ENCODE results near the gene AHCYL2. TPM values are rescaled to one million over a fixed set of nuclear protein-coding genes. Genes with fewer than 3 reads are reported as not detected.

Gene AHCYL2
- total and polyA plus RNA-seq, 2 experiments from 2014 or later: 7.8 to 29.4 TPM

- TF ChIP-seq ZNF462 (CRISPR knock-in tag; IDR thresholded peaks at IDR 0.05) (no peak), JUNB (IDR thresholded peaks at IDR 0.05; ENCODE audit: unreplicated experiment) (no peak), ETS1 (IDR thresholded peaks at IDR 0.05) (no peak), EZH2phosphoT487 (IDR thresholded peaks at IDR 0.05; ENCODE audit: unreplicated experiment) (no peak), ZNF331 (CRISPR knock-in tag; IDR thresholded peaks at IDR 0.05; ENCODE audit: low read depth) (no peak)
These were observed 131.3 kb downstream of the AHCYL2 start (continued) for GRCh38 chr7:129356176-129356575.

- no peaks in the 10 kb centered on the region for H4K20me1 ChIP-seq (replicated peaks; ENCODE audit: insufficient read depth)
- no peaks in the 10 kb centered on the region for H3K27me3 ChIP-seq (ENCODE audit: insufficient read depth)
- Mint-ChIP-seq H3K4me3 (no peak overlapping the region), H3K9me3 (no peaks in the 10 kb centered on the region), H3K27ac (no peak overlapping the region), H3K27me3 (ENCODE audit: insufficient read depth, low read depth, poor library complexity) (peaks cover 6% of the 10 kb centered on the region), H3K36me3 (ENCODE audit: low read depth) (no peaks in the 10 kb centered on the region), H3K4me1 (no peaks in the 10 kb centered on the region)
- no peak for DNase-seq (ENCODE audit: low spot score)
- no peaks in the 10 kb centered on the region for H3K4me1 ChIP-seq (ENCODE audit: insufficient read depth)
- no peak overlapping the region for H3K4me2 ChIP-seq
- H3K27ac ChIP-seq (ENCODE audit: low read depth): no peak overlapping the region
- ATAC-seq: no peak
- H3K4me3 ChIP-seq: no peak overlapping the region
- no peak for TF ChIP-seq ZNF114 (CRISPR knock-in tag; IDR thresholded peaks at IDR 0.05)
- no peak for TF ChIP-seq EZH2phosphoT487 (IDR thresholded peaks at IDR 0.05; ENCODE audit: unreplicated experiment)
- TF ChIP-seq NANOG (IDR thresholded peaks at IDR 0.05; ENCODE audit: borderline replicate concordance): no peak
- TF ChIP-seq ZNF462 (CRISPR knock-in tag; IDR thresholded peaks at IDR 0.05): no peak
- no peak overlapping the region for H2AFZ ChIP-seq
- no peaks in the 10 kb centered on the region for H3F3A ChIP-seq (replicated peaks; ENCODE audit: low read depth)
- no peaks in the 10 kb centered on the region for H3K36me3 ChIP-seq (ENCODE audit: insufficient read depth)
- no peaks in the 10 kb centered on the region for H3K79me2 ChIP-seq (replicated peaks; ENCODE audit: insufficient read depth)
- no peaks in the 10 kb centered on the region for H3K9me2 ChIP-seq (ENCODE audit: insufficient read depth)
These were observed 134.3 kb downstream of the AHCYL2 start for GRCh38 chr7:129359176-129359575.

All from GM23338 (cell line).